HL-60 (cell line): ENCODE data around the gene CNGA2.

Experiments used
- GABPA ChIP-seq: IDR thresholded peaks from 2 replicates; pipeline ENCODE4 v1.6.1; 2012; ENCODE audit warnings: low read depth
- POLR2AphosphoS5 ChIP-seq: IDR thresholded peaks from 2 replicates; pipeline ENCODE4 v1.6.1; 2012; ENCODE audit warnings: low read depth
- SPI1 ChIP-seq: IDR thresholded peaks from 2 replicates; pipeline ENCODE4 v1.6.1; 2012; ENCODE audit warnings: low read depth, mild to moderate bottlenecking, borderline replicate concordance
- TF ChIP-seq, protein P1 (sequence below): IDR thresholded peaks from one replicate; pipeline ENCODE4 v1.5.1; 2011; ENCODE audit warnings: low read length, control low read depth, inconsistent platforms; ENCODE audit not compliant: insufficient read depth
- TF ChIP-seq, protein P2 (sequence below): IDR thresholded peaks from 2 replicates; pipeline ENCODE4 v1.6.1; 2012; ENCODE audit warnings: low read depth; ENCODE audit not compliant: insufficient replicate concordance

DNA sequence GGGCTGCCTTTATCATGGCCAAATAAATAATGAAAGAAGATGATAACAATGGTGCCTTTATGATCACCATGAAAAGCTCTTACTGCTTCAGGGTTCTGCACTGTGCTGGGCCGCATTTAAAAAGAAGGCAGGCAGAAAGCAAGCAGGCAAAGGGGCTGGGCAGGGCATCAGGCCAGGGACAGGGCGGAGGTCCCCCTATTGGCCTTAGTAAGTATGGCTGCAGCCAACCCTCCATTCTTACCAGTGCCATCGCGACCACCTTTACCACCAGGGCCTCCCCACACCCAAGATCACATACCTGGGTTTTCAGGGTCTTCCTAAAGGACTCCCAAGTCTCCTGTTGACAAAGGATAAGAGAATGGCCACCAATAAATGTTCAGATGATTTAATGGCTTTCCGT is 38.9 kb downstream of the CNGA2 start:
- TF ChIP-seq, protein P1, sequence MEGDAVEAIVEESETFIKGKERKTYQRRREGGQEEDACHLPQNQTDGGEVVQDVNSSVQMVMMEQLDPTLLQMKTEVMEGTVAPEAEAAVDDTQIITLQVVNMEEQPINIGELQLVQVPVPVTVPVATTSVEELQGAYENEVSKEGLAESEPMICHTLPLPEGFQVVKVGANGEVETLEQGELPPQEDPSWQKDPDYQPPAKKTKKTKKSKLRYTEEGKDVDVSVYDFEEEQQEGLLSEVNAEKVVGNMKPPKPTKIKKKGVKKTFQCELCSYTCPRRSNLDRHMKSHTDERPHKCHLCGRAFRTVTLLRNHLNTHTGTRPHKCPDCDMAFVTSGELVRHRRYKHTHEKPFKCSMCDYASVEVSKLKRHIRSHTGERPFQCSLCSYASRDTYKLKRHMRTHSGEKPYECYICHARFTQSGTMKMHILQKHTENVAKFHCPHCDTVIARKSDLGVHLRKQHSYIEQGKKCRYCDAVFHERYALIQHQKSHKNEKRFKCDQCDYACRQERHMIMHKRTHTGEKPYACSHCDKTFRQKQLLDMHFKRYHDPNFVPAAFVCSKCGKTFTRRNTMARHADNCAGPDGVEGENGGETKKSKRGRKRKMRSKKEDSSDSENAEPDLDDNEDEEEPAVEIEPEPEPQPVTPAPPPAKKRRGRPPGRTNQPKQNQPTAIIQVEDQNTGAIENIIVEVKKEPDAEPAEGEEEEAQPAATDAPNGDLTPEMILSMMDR, result no peak
- TF ChIP-seq POLR2AphosphoS5 (no peak), GABPA (no peak), SPI1 (no peak)
- TF ChIP-seq, protein P2, sequence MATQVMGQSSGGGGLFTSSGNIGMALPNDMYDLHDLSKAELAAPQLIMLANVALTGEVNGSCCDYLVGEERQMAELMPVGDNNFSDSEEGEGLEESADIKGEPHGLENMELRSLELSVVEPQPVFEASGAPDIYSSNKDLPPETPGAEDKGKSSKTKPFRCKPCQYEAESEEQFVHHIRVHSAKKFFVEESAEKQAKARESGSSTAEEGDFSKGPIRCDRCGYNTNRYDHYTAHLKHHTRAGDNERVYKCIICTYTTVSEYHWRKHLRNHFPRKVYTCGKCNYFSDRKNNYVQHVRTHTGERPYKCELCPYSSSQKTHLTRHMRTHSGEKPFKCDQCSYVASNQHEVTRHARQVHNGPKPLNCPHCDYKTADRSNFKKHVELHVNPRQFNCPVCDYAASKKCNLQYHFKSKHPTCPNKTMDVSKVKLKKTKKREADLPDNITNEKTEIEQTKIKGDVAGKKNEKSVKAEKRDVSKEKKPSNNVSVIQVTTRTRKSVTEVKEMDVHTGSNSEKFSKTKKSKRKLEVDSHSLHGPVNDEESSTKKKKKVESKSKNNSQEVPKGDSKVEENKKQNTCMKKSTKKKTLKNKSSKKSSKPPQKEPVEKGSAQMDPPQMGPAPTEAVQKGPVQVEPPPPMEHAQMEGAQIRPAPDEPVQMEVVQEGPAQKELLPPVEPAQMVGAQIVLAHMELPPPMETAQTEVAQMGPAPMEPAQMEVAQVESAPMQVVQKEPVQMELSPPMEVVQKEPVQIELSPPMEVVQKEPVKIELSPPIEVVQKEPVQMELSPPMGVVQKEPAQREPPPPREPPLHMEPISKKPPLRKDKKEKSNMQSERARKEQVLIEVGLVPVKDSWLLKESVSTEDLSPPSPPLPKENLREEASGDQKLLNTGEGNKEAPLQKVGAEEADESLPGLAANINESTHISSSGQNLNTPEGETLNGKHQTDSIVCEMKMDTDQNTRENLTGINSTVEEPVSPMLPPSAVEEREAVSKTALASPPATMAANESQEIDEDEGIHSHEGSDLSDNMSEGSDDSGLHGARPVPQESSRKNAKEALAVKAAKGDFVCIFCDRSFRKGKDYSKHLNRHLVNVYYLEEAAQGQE, result no peak
